K562 (cell line): ENCODE data around the gene FCHO1. TPM values are rescaled to one million over a fixed set of nuclear protein-coding genes. Genes with fewer than 3 reads are reported as not detected.

Experiments
- polyA plus RNA-seq, 8 experiments: library from polyadenylated mRNA; depleted of rRNA in 4 of 8; stranded (reverse) in 5 of 8; unstranded in 3 of 8; fragments of >200 nt; fragmentation: Nextera tagmentation in 2 of 8; fragmentation: Illumina TruSeq in 1 of 8; extraction: Ambion mirVana in 2 of 8; extraction: Trizol in 1 of 8; gene quantifications; 2 replicates each; pipeline versions ENCODE4 v1.2.1 to v1.2.3, GENCODE V29; 2011 to 2014; ENCODE audit warnings: inconsistent platforms in 1 of 8, missing spikeins in 1 of 8
- total RNA-seq, 7 experiments: library from RNA; depleted of rRNA in 6 of 7; stranded (reverse); fragments of >200 nt in 6 of 7; fragmentation: Illumina TruSeq in 2 of 7; extraction: Trizol in 2 of 7; gene quantifications; 2 replicates each; pipeline versions ENCODE4 v1.2.1 to v1.2.3, GENCODE V29; 2011 to 2021; ENCODE audit warnings: low replicate concordance in 1 of 7
- TF ChIP-seq, protein P1 (sequence below): fragments of 450-650 bp; IDR thresholded peaks from 2 replicates; pipeline ENCODE4 v1.6.1; 2016; ENCODE audit warnings: mild to moderate bottlenecking, moderate library complexity

The FCHO1 gene
- total and polyA plus RNA-seq, 9 of the 15 experiments (the other 6 are each of a cell fraction or from before 2014, with no cell fraction given) = 0.21 to 58.9 (median 18.3) TPM

DNA sequence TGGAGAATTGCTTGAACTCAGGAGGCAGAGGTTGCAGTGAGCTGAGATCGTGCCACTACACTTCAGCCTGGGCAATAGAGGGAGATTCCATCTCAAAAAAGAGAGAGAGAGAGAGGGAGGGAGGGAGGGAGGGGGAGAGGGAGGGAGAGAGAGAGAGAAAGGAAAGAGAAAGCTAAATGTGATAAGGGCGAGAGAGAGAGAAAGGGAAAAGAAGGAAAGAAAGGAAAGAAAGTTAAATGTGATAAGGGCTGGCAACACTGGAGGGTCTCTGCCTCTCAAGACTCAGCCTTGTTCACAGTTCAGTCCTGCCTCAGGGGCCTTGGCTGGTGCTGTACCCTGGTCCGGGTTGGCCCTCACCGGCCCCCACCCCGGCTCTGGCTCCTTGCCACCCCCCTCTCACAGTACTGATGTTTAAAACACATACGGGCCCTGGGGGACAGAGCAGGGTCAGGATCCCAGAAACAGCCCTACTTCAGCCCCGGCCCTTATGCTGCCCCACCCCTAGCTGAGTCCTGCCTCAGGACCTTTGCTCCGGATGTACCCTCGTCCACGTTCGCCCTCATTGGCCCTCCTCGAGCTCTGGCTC lies 28.5 kb upstream of the FCHO1 start (continued):
- TF ChIP-seq, protein P1, sequence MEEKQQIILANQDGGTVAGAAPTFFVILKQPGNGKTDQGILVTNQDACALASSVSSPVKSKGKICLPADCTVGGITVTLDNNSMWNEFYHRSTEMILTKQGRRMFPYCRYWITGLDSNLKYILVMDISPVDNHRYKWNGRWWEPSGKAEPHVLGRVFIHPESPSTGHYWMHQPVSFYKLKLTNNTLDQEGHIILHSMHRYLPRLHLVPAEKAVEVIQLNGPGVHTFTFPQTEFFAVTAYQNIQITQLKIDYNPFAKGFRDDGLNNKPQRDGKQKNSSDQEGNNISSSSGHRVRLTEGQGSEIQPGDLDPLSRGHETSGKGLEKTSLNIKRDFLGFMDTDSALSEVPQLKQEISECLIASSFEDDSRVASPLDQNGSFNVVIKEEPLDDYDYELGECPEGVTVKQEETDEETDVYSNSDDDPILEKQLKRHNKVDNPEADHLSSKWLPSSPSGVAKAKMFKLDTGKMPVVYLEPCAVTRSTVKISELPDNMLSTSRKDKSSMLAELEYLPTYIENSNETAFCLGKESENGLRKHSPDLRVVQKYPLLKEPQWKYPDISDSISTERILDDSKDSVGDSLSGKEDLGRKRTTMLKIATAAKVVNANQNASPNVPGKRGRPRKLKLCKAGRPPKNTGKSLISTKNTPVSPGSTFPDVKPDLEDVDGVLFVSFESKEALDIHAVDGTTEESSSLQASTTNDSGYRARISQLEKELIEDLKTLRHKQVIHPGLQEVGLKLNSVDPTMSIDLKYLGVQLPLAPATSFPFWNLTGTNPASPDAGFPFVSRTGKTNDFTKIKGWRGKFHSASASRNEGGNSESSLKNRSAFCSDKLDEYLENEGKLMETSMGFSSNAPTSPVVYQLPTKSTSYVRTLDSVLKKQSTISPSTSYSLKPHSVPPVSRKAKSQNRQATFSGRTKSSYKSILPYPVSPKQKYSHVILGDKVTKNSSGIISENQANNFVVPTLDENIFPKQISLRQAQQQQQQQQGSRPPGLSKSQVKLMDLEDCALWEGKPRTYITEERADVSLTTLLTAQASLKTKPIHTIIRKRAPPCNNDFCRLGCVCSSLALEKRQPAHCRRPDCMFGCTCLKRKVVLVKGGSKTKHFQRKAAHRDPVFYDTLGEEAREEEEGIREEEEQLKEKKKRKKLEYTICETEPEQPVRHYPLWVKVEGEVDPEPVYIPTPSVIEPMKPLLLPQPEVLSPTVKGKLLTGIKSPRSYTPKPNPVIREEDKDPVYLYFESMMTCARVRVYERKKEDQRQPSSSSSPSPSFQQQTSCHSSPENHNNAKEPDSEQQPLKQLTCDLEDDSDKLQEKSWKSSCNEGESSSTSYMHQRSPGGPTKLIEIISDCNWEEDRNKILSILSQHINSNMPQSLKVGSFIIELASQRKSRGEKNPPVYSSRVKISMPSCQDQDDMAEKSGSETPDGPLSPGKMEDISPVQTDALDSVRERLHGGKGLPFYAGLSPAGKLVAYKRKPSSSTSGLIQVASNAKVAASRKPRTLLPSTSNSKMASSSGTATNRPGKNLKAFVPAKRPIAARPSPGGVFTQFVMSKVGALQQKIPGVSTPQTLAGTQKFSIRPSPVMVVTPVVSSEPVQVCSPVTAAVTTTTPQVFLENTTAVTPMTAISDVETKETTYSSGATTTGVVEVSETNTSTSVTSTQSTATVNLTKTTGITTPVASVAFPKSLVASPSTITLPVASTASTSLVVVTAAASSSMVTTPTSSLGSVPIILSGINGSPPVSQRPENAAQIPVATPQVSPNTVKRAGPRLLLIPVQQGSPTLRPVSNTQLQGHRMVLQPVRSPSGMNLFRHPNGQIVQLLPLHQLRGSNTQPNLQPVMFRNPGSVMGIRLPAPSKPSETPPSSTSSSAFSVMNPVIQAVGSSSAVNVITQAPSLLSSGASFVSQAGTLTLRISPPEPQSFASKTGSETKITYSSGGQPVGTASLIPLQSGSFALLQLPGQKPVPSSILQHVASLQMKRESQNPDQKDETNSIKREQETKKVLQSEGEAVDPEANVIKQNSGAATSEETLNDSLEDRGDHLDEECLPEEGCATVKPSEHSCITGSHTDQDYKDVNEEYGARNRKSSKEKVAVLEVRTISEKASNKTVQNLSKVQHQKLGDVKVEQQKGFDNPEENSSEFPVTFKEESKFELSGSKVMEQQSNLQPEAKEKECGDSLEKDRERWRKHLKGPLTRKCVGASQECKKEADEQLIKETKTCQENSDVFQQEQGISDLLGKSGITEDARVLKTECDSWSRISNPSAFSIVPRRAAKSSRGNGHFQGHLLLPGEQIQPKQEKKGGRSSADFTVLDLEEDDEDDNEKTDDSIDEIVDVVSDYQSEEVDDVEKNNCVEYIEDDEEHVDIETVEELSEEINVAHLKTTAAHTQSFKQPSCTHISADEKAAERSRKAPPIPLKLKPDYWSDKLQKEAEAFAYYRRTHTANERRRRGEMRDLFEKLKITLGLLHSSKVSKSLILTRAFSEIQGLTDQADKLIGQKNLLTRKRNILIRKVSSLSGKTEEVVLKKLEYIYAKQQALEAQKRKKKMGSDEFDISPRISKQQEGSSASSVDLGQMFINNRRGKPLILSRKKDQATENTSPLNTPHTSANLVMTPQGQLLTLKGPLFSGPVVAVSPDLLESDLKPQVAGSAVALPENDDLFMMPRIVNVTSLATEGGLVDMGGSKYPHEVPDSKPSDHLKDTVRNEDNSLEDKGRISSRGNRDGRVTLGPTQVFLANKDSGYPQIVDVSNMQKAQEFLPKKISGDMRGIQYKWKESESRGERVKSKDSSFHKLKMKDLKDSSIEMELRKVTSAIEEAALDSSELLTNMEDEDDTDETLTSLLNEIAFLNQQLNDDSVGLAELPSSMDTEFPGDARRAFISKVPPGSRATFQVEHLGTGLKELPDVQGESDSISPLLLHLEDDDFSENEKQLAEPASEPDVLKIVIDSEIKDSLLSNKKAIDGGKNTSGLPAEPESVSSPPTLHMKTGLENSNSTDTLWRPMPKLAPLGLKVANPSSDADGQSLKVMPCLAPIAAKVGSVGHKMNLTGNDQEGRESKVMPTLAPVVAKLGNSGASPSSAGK = no peak
